GM12878 (cell line): ENCODE data around the gene HAUS6. TPM values are rescaled to one million over a fixed set of nuclear protein-coding genes. Genes with fewer than 3 reads are reported as not detected.

Experiments
- ATAC-seq: fragments of 200-7000 bp; cut with Tn5 transposase; 3 replicates; pipeline ENCODE4 v1.9.1; 2020; ENCODE audit warnings: mild to moderate bottlenecking, moderate library complexity
- BruUV-seq: library from RNA; stranded (reverse); fragments of 400-500 nt; replicated peaks from 2 replicates; lab custom pipeline; 2021; lab: Mats Ljungman, UMichigan
- CTCF ChIA-PET: fragments of 300-600 bp; sonication (Branson Sonifier 250); formaldehyde crosslinking; extraction: SDS; loops from one replicate; lab custom pipeline; 2021; ENCODE audit warnings: inconsistent platforms; lab: Yijun Ruan, JAX
- POLR2A ChIA-PET: fragments of 350-600 bp; formaldehyde crosslinking; extraction: SDS; loops from one replicate; lab custom pipeline; 2021; ENCODE audit warnings: inconsistent platforms; lab: Charles Lee
- RAD21 ChIA-PET: fragments of 300-600 bp; sonication (Branson Sonifier 250); formaldehyde crosslinking; loops from one replicate; lab custom pipeline; 2023; ENCODE audit warnings: antibody characterized with exemption; ENCODE audit not compliant: unreplicated experiment; lab: Charles Lee
- SMC1A ChIA-PET: fragments of 300-600 bp; sonication (Branson Sonifier 250); formaldehyde crosslinking; loops from one replicate; lab custom pipeline; 2023; ENCODE audit not compliant: unreplicated experiment, uncharacterized antibody; lab: Charles Lee
- DNase-seq: peaks from one replicate; pipeline ENCODE4 v3.0.0-alpha.2; 2011; ENCODE audit warnings: low read depth, low spot score
- FAIRE-seq: peaks from 3 replicates; lab custom pipeline; 2011; peaks lifted over from hg19 to GRCh38; lab: Jason Lieb, UNC
- H2AFZ ChIP-seq: 2 replicates; pipeline ENCODE4 v1.6.0; 2011; ENCODE audit warnings: low read depth, low read length, control low read depth; ENCODE audit not compliant: control insufficient read depth
- H3K27ac ChIP-seq: 2 replicates; pipeline ENCODE4 v1.5.1; 2011; ENCODE audit warnings: control low read depth; ENCODE audit not compliant: control insufficient read depth, insufficient read depth
- H3K27me3 ChIP-seq, 2 experiments: replicated peaks in 1 of 2; 2 replicates each; pipeline versions ENCODE4 v1.6.0 to v1.6.1; 2011; ENCODE audit warnings: low read length in 1 of 2; ENCODE audit not compliant: control insufficient read depth in 2 of 2, insufficient read depth in 2 of 2
- H3K36me3 ChIP-seq, 2 experiments: 2 replicates each; pipeline ENCODE4 v1.5.1; 2011; ENCODE audit warnings: low read length in 1 of 2; ENCODE audit not compliant: control insufficient read depth in 2 of 2, insufficient read depth in 2 of 2
- H3K4me1 ChIP-seq: 2 replicates; pipeline ENCODE4 v1.6.1; 2011; ENCODE audit warnings: mild to moderate bottlenecking, low read length, moderate library complexity, mixed read lengths; ENCODE audit not compliant: control insufficient read depth, insufficient read depth
- H3K4me2 ChIP-seq: 2 replicates; pipeline ENCODE4 v1.6.0; 2011; ENCODE audit warnings: control low read depth; ENCODE audit not compliant: control insufficient read depth, insufficient read depth
- H3K4me3 ChIP-seq: fragments of 200-600 bp; sonication (generic); 2 replicates; pipeline ENCODE4 v1.5.1; 2016
- H3K79me2 ChIP-seq: 2 replicates; pipeline ENCODE4 v1.6.0; 2011; ENCODE audit warnings: low read length; ENCODE audit not compliant: control insufficient read depth, insufficient read depth
- H3K9ac ChIP-seq: 2 replicates; pipeline ENCODE4 v1.8.0; 2011; ENCODE audit warnings: low read length, control low read depth, mixed read lengths; ENCODE audit not compliant: control insufficient read depth, insufficient read depth
- H3K9me3 ChIP-seq: replicated peaks from 3 replicates; pipeline ENCODE4 v1.5.1; 2011; ENCODE audit warnings: mild to moderate bottlenecking, low read length; ENCODE audit not compliant: control insufficient read depth, insufficient read depth
- H4K20me1 ChIP-seq: 2 replicates; pipeline ENCODE4 v1.6.0; 2011; ENCODE audit not compliant: control insufficient read depth, insufficient read depth
- CBX3 ChIP-seq: fragments of 200-600 bp; sonication (generic); IDR thresholded peaks from 2 replicates; pipeline ENCODE4 v1.6.1; 2016; ENCODE audit warnings: low read depth, borderline replicate concordance
- CBX5 ChIP-seq: sonication (generic); IDR thresholded peaks from 2 replicates; pipeline ENCODE4 v1.6.1; 2016; ENCODE audit warnings: low read depth, moderate library complexity, mild to moderate bottlenecking, inconsistent platforms
- CREB1 ChIP-seq: IDR thresholded peaks from 2 replicates; pipeline ENCODE4 v1.6.1; 2012; ENCODE audit warnings: low read depth, mild to moderate bottlenecking, inconsistent platforms
- E2F4 ChIP-seq: IDR thresholded peaks from 2 replicates; pipeline ENCODE4 v1.6.1; 2012; ENCODE audit warnings: low read depth, low read length, improper control_type of control experiment
- ETV6 ChIP-seq, 2 experiments: fragments of 450-650 bp in 1 of 2; IDR thresholded peaks in 1 of 2; conservative IDR thresholded peaks in 1 of 2; 2 replicates each; pipeline ENCODE4 v1.6.1; 2014; ENCODE audit warnings: antibody characterized with exemption in 1 of 2, borderline replicate concordance in 1 of 2, low read depth in 1 of 2, mild to moderate bottlenecking in 1 of 2, moderate library complexity in 1 of 2
- GABPA ChIP-seq: IDR thresholded peaks from 2 replicates; pipeline ENCODE4 v1.6.1; 2014; ENCODE audit warnings: antibody characterized with exemption, low read depth, mild to moderate bottlenecking, inconsistent platforms
- HDAC6 ChIP-seq: fragments of 200-600 bp; sonication (generic); IDR thresholded peaks from one replicate; pipeline ENCODE4 v1.8.0; 2017; ENCODE audit warnings: antibody characterized with exemption; ENCODE audit not compliant: unreplicated experiment
- KAT2A ChIP-seq: conservative IDR thresholded peaks from 2 replicates; pipeline ENCODE4 v1.6.1; 2011; ENCODE audit warnings: low read depth, low read length; ENCODE audit not compliant: control insufficient read depth
- NFYA ChIP-seq: IDR thresholded peaks from 2 replicates; pipeline ENCODE4 v1.6.1; 2011; ENCODE audit warnings: low read depth, mild to moderate bottlenecking, low read length, improper control_type of control experiment, borderline replicate concordance
- ZNF592 ChIP-seq: fragments of 450-650 bp; IDR thresholded peaks from 2 replicates; pipeline ENCODE4 v1.6.1; 2017; ENCODE audit warnings: mild to moderate bottlenecking, moderate library complexity
- ZZZ3 ChIP-seq: IDR thresholded peaks from 2 replicates; pipeline ENCODE4 v1.6.1; 2011; ENCODE audit warnings: low read depth; ENCODE audit not compliant: control insufficient read depth, insufficient read length
- WGBS: methylation state at CpG from one replicate; pipeline ENCODE4 v1.1.6; 2016; ENCODE audit warnings: low lambda C conversion rate; ENCODE audit not compliant: insufficient replicate concordance, insufficient coverage; ENCODE audit errors: missing lambda C conversion rate; 5-methylcytosine and 5-hydroxymethylcytosine counted together
- in situ Hi-C: fragments of 300-500 bp; cut with MboI; formaldehyde crosslinking; loops from 9 replicates; pipeline ENCODE4 v1.14.3; 2018; ENCODE audit warnings: mixed read lengths
- intact Hi-C: fragments of 100-400 bp; cut with micrococcal nuclease; formaldehyde crosslinking; loops from one replicate; pipeline ENCODE4 v1.14.2; 2022; ENCODE audit not compliant: unreplicated experiment
- polyA plus RNA-seq, 11 experiments: library from polyadenylated mRNA; depleted of rRNA in 4 of 11; unstranded in 6 of 11; stranded (reverse) in 5 of 11; fragments of >200 nt; fragmentation: Nextera tagmentation in 4 of 11; fragmentation: Illumina TruSeq in 1 of 11; extraction: Ambion mirVana in 4 of 11; extraction: Trizol in 1 of 11; gene quantifications; 1 replicate in 1 of 11; 2 replicates in 10 of 11; pipeline versions ENCODE4 v1.2.1 to v1.2.3, GENCODE V29; 2011 to 2016; ENCODE audit warnings: inconsistent platforms in 2 of 11, missing spikeins in 2 of 11, low read depth in 1 of 11
- total RNA-seq, 4 experiments: library from RNA; depleted of rRNA in 3 of 4; stranded (reverse); fragments of >200 nt in 3 of 4; fragmentation: Illumina TruSeq in 1 of 4; extraction: Trizol in 1 of 4; gene quantifications; 2 replicates each; pipeline versions ENCODE4 v1.2.1 to v1.2.3, GENCODE V29; 2013 to 2021
- TF ChIP-seq, protein P1 (sequence below): fragments of 450-650 bp; IDR thresholded peaks from 2 replicates; pipeline ENCODE4 v1.6.1; 2018; ENCODE audit warnings: mild to moderate bottlenecking, low read depth, moderate library complexity; ENCODE audit not compliant: partially characterized antibody

Gene HAUS6
- total and polyA plus RNA-seq, 10 of the 15 experiments (the other 5 are each of a cell fraction or from before 2014, with no cell fraction given) = 7.1 to 26.8 (median 16.0) TPM

GRCh38 chr9:19113964-19114679 lies 11.4 kb upstream of the HAUS6 start:
- H3K4me2 ChIP-seq = no peak overlapping the region
- POLR2A ChIA-PET = interaction anchor here (0.5 to 1.8 kb wide), 2 partner anchors 10 to 29 kb away, joined by 4 to 5 read pairs; no protein-coding TSS in a partner anchor
- in situ Hi-C loops (no loop called here), intact Hi-C loops (no loop called here)
- no peak overlapping the region for H3K4me3 ChIP-seq
- H3K9me3 ChIP-seq = no peaks in the 10 kb centered on the region
- no peaks in the 10 kb centered on the region for H3K4me1 ChIP-seq
- WGBS = over 99% methylated on average over 12 of the region's 12 CpGs
- no TSS peak for BruUV-seq
- no peak overlapping the region for H3K27ac ChIP-seq
- peaks cover 5 to 20% of the 10 kb centered on the region in 2 experiments for H3K36me3 ChIP-seq
- CTCF ChIA-PET = interaction anchor here (0.7 kb wide), 2 partner anchors 58 to 63 kb away, joined by 3 read pairs; no protein-coding TSS in a partner anchor
- DNase-seq (no peak), ATAC-seq (no peak), FAIRE-seq (no peak)
- no peak overlapping the region for H3K9ac ChIP-seq
- no peak overlapping the region for H2AFZ ChIP-seq
- no peaks in the 10 kb centered on the region for H4K20me1 ChIP-seq
- SMC1A ChIA-PET = interaction anchor here (0.6 to 0.7 kb wide), 2 partner anchors 27 to 118 kb away, joined by 3 read pairs; no protein-coding TSS in a partner anchor
- no peaks in the 10 kb centered on the region for H3K79me2 ChIP-seq
- H3K27me3 ChIP-seq = no peaks in the 10 kb centered on the region
- RAD21 ChIA-PET = no interaction called here
- TF ChIP-seq CREB1 = no peak
- no peak for TF ChIP-seq ZNF592
- no peak for TF ChIP-seq CBX3
- TF ChIP-seq, protein P1, sequence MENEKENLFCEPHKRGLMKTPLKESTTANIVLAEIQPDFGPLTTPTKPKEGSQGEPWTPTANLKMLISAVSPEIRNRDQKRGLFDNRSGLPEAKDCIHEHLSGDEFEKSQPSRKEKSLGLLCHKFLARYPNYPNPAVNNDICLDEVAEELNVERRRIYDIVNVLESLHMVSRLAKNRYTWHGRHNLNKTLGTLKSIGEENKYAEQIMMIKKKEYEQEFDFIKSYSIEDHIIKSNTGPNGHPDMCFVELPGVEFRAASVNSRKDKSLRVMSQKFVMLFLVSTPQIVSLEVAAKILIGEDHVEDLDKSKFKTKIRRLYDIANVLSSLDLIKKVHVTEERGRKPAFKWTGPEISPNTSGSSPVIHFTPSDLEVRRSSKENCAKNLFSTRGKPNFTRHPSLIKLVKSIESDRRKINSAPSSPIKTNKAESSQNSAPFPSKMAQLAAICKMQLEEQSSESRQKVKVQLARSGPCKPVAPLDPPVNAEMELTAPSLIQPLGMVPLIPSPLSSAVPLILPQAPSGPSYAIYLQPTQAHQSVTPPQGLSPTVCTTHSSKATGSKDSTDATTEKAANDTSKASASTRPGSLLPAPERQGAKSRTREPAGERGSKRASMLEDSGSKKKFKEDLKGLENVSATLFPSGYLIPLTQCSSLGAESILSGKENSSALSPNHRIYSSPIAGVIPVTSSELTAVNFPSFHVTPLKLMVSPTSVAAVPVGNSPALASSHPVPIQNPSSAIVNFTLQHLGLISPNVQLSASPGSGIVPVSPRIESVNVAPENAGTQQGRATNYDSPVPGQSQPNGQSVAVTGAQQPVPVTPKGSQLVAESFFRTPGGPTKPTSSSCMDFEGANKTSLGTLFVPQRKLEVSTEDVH = no peak
- no peak for TF ChIP-seq KAT2A
- TF ChIP-seq NFYA = no peak
- no peak for TF ChIP-seq ETV6 (conservative IDR thresholded peaks at IDR 0.05 in 1 of 2, IDR thresholded peaks at IDR 0.05 in 1 of 2; ENCODE audit: borderline replicate concordance in 1 of 2, low read depth in 1 of 2)
- no peak for TF ChIP-seq ZZZ3
- TF ChIP-seq E2F4 = no peak
- TF ChIP-seq GABPA = no peak
- no peak for TF ChIP-seq HDAC6
- TF ChIP-seq CBX5 = no peak
